Kidney capillary endothelial cell (primary cell): ENCODE results near the gene LONRF2.
"Not testable (repeated sequence)": the region's sequence is repeated elsewhere in the genome, so short reads cannot be mapped to it uniquely, and the experiment has no call there.

Source experiments
- DNase-seq: peaks from one replicate; pipeline ENCODE4 v3.0.0-alpha.2; 2018; ENCODE audit warnings: low spot score

The LONRF2 gene

GRCh38 chr2:100321866-100322820 is at the start of gene LONRF2:
Gene LONRF2, minus strand, starts transcription at chr2:100322501. Its CDS starts 408 bp downstream, at chr2:100322093.
- DNase-seq = no peak

- DNase-seq = no peak
These were observed 44.9 kb upstream of the LONRF2 start for GRCh38 chr2:100367163-100367562.

GRCh38 chr2:100365434-100365833 is 43.1 kb upstream of the LONRF2 start:
- no peak for DNase-seq

GRCh38 chr2:100362269-100362668 is 40.0 kb upstream of the LONRF2 start:
- DNase-seq = not testable (repeated sequence)

GRCh38 chr2:100359576-100359975 is 37.3 kb upstream of the LONRF2 start:
- no peak for DNase-seq

GRCh38 chr2:100358554-100358953 is 36.3 kb upstream of the LONRF2 start:
- DNase-seq = no peak

GRCh38 chr2:100352521-100352920 is 30.2 kb upstream of the LONRF2 start:
- no peak for DNase-seq

GRCh38 chr2:100350661-100351185 is 28.4 kb upstream of the LONRF2 start:
- no peak for DNase-seq

- DNase-seq = not testable (repeated sequence)
These were observed 22.8 kb upstream of the LONRF2 start for GRCh38 chr2:100345144-100345543.

GRCh38 chr2:100344433-100344832 is 22.1 kb upstream of the LONRF2 start:
- no peak for DNase-seq

GRCh38 chr2:100342466-100342865 is 20.2 kb upstream of the LONRF2 start:
- not testable (repeated sequence) for DNase-seq

GRCh38 chr2:100339823-100340222 is 17.5 kb upstream of the LONRF2 start:
- no peak for DNase-seq

GRCh38 chr2:100334929-100335328 is 12.6 kb upstream of the LONRF2 start:
- no peak for DNase-seq

GRCh38 chr2:100327742-100328141 is 5.4 kb upstream of the LONRF2 start:
- no peak for DNase-seq

- DNase-seq = no peak
These were observed 979 bp downstream of the LONRF2 start for GRCh38 chr2:100321179-100321865.

GRCh38 chr2:100320547-100321178 is 1.6 kb downstream of the LONRF2 start:
- no peak for DNase-seq

GRCh38 chr2:100317634-100318033 is 4.7 kb downstream of the LONRF2 start:
- DNase-seq = no peak

GRCh38 chr2:100309973-100310719 is 12.2 kb downstream of the LONRF2 start:
- no peak for DNase-seq

- DNase-seq = no peak
These were observed 13.0 kb downstream of the LONRF2 start for GRCh38 chr2:100309311-100309710.

- no peak for DNase-seq
These were observed 18.6 kb downstream of the LONRF2 start for GRCh38 chr2:100303744-100304143.

GRCh38 chr2:100302585-100302892 is 19.8 kb downstream of the LONRF2 start:
- DNase-seq = no peak
